HepG2 (cell line): ENCODE results near the gene MSL3B.

ENCODE experiments used
- HNF4A ChIP-seq: sonication (generic); formaldehyde crosslinking; IDR thresholded peaks from 2 replicates; pipeline ENCODE4 v1.4.0; 2020; ENCODE audit warnings: missing genetic modification reagents
- KDM1A ChIP-seq: IDR thresholded peaks from 2 replicates; pipeline ENCODE4 v1.6.1; 2016; ENCODE audit warnings: missing compliant biosample characterization
- RCOR2 ChIP-seq: IDR thresholded peaks from 2 replicates; pipeline ENCODE4 v1.6.1; 2016; ENCODE audit warnings: missing biosample characterization, missing genetic modification reagents
- RXRA ChIP-seq: sonication (generic); formaldehyde crosslinking; IDR thresholded peaks from 2 replicates; pipeline ENCODE4 v1.5.1; 2020; ENCODE audit warnings: missing genetic modification reagents
- SALL1 ChIP-seq: sonication (generic); formaldehyde crosslinking; IDR thresholded peaks from 2 replicates; pipeline ENCODE4 v1.8.0; 2022; ENCODE audit warnings: mild to moderate bottlenecking, missing genetic modification reagents
- SOX6 ChIP-seq, 2 experiments: fragments of 450-650 bp in 1 of 2; sonication (generic) in 1 of 2; formaldehyde crosslinking in 1 of 2; IDR thresholded peaks; 2 replicates each; pipeline versions ENCODE4 v1.4.0 to v1.6.1; 2017 to 2020; ENCODE audit warnings: antibody characterized with exemption in 1 of 2, mild to moderate bottlenecking in 1 of 2, missing genetic modification reagents in 1 of 2
- ZFX ChIP-seq: sonication (generic); formaldehyde crosslinking; IDR thresholded peaks from 2 replicates; pipeline ENCODE4 v1.4.0; 2020; ENCODE audit warnings: mild to moderate bottlenecking, low read depth, missing genetic modification reagents, moderate library complexity
- ZFY ChIP-seq: sonication (generic); formaldehyde crosslinking; IDR thresholded peaks from 2 replicates; pipeline ENCODE4 v1.4.0; 2020; ENCODE audit warnings: missing genetic modification reagents
- ZMYM2 ChIP-seq: sonication (generic); formaldehyde crosslinking; IDR thresholded peaks from 2 replicates; pipeline ENCODE4 v1.8.0; 2022; ENCODE audit warnings: mild to moderate bottlenecking, missing genetic modification reagents
- ZNF225 ChIP-seq: sonication (generic); formaldehyde crosslinking; IDR thresholded peaks from 2 replicates; pipeline ENCODE4 v1.4.0; 2020; ENCODE audit warnings: mild to moderate bottlenecking, missing genetic modification reagents
- ZNF230 ChIP-seq: sonication (generic); formaldehyde crosslinking; IDR thresholded peaks from 2 replicates; pipeline ENCODE4 v1.4.0; 2020; ENCODE audit warnings: mild to moderate bottlenecking, missing genetic modification reagents
- ZNF264 ChIP-seq: sonication (generic); formaldehyde crosslinking; IDR thresholded peaks from 2 replicates; pipeline ENCODE4 v1.4.0; 2020; ENCODE audit warnings: missing genetic modification reagents
- ZNF292 ChIP-seq: sonication (generic); formaldehyde crosslinking; IDR thresholded peaks from 2 replicates; pipeline ENCODE4 v1.8.1; 2022; ENCODE audit warnings: mild to moderate bottlenecking, low read depth, missing genetic modification reagents, borderline replicate concordance
- ZNF350 ChIP-seq: sonication (generic); formaldehyde crosslinking; IDR thresholded peaks from 2 replicates; pipeline ENCODE4 v1.4.0; 2020; ENCODE audit warnings: mild to moderate bottlenecking, low read depth, missing genetic modification reagents, borderline replicate concordance
- ZNF530 ChIP-seq: sonication (generic); formaldehyde crosslinking; IDR thresholded peaks from 2 replicates; pipeline ENCODE4 v1.5.0; 2020; ENCODE audit warnings: low read depth, mild to moderate bottlenecking, missing genetic modification reagents
- TF ChIP-seq, protein P1 (sequence below): sonication (generic); formaldehyde crosslinking; IDR thresholded peaks from 2 replicates; pipeline ENCODE4 v1.5.0; 2020; ENCODE audit warnings: missing genetic modification reagents, mild to moderate bottlenecking, borderline replicate concordance
- TF ChIP-seq, protein P2 (sequence below): sonication (generic); formaldehyde crosslinking; IDR thresholded peaks from 2 replicates; pipeline ENCODE4 v1.5.0; 2020; ENCODE audit warnings: mild to moderate bottlenecking, missing genetic modification reagents, borderline replicate concordance
- TF ChIP-seq, protein P3 (sequence below): sonication (generic); formaldehyde crosslinking; IDR thresholded peaks from 2 replicates; pipeline ENCODE4 v1.4.0; 2020; ENCODE audit warnings: missing genetic modification reagents
- TF ChIP-seq, protein P4 (sequence below): IDR thresholded peaks from 2 replicates; pipeline ENCODE4 v1.4.0; 2020; ENCODE audit warnings: mild to moderate bottlenecking, missing genetic modification reagents

Gene MSL3B

DNA sequence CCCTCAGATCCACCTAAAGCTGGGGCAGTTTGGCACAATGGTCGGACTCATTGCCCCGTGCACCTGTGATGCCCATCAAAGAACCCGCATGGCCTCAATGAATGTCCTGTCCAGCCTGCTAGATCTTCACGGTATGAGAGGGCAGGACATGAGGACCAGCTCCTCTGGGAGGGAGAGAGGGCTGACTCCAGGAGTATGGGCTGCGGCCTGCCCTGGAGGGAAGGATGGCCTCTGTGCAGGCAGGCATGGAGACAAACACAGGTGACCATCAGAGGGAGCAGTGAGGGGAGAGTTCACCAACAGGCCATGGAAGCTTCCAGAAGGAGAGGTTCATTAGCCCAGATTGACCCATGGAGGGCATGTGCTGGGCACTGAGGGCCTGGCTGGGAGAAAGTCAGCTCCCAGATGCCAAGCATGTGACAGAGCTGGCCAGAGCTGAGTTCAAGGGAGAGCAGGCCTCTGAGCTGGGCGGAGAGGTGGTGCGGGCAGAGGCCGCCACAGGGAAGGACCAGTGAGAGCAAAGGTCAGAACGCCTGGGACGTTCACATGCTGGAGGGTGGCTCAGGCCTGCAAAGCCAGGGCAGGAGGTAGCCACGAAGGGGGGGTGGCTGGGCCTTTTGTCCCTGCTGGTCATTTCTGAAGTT is 50.1 kb downstream of the MSL3B start (continued):
- TF ChIP-seq, protein P1, sequence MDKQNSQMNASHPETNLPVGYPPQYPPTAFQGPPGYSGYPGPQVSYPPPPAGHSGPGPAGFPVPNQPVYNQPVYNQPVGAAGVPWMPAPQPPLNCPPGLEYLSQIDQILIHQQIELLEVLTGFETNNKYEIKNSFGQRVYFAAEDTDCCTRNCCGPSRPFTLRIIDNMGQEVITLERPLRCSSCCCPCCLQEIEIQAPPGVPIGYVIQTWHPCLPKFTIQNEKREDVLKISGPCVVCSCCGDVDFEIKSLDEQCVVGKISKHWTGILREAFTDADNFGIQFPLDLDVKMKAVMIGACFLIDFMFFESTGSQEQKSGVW (CRISPR knock-in tag), result no peak
- TF ChIP-seq, protein P2, sequence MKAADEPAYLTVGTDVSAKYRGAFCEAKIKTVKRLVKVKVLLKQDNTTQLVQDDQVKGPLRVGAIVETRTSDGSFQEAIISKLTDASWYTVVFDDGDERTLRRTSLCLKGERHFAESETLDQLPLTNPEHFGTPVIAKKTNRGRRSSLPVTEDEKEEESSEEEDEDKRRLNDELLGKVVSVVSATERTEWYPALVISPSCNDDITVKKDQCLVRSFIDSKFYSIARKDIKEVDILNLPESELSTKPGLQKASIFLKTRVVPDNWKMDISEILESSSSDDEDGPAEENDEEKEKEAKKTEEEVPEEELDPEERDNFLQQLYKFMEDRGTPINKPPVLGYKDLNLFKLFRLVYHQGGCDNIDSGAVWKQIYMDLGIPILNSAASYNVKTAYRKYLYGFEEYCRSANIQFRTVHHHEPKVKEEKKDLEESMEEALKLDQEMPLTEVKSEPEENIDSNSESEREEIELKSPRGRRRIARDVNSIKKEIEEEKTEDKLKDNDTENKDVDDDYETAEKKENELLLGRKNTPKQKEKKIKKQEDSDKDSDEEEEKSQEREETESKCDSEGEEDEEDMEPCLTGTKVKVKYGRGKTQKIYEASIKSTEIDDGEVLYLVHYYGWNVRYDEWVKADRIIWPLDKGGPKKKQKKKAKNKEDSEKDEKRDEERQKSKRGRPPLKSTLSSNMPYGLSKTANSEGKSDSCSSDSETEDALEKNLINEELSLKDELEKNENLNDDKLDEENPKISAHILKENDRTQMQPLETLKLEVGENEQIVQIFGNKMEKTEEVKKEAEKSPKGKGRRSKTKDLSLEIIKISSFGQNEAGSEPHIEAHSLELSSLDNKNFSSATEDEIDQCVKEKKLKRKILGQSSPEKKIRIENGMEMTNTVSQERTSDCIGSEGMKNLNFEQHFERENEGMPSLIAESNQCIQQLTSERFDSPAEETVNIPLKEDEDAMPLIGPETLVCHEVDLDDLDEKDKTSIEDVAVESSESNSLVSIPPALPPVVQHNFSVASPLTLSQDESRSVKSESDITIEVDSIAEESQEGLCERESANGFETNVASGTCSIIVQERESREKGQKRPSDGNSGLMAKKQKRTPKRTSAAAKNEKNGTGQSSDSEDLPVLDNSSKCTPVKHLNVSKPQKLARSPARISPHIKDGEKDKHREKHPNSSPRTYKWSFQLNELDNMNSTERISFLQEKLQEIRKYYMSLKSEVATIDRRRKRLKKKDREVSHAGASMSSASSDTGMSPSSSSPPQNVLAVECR (CRISPR knock-in tag), result 0 out of 2 replicates have a peak, but pooled peaks have one; percentile 6
- TF ChIP-seq ZNF230 (CRISPR knock-in tag) (no peak), ZFY (peak; percentile 61), RXRA (CRISPR knock-in tag) (0 out of 2 replicates have a peak, but pooled peaks have one; percentile 6), HNF4A (CRISPR knock-in tag) (peak; percentile 79), ZNF264 (CRISPR knock-in tag) (no peak), SOX6 (IDR thresholded peaks at IDR 0.05) (no peak), SOX6 (CRISPR knock-in tag; IDR thresholded peaks at IDR 0.05) (0 out of 2 replicates have a peak, but pooled peaks have one; percentile 26), ZMYM2 (peak; percentile 66; the same call in 1 of the 2 replicates), ZNF225 (peak; percentile 5; the same call in 1 of the 2 replicates), RCOR2 (CRISPR knock-in tag) (no peak), KDM1A (CRISPR knock-in tag) (0 out of 2 replicates have a peak, but pooled peaks have one; percentile 39), ZFX (CRISPR knock-in tag) (peak; percentile 68), SALL1 (CRISPR knock-in tag) (0 out of 2 replicates have a peak, but pooled peaks have one; percentile 24), ZNF350 (CRISPR knock-in tag) (no peak; the same call in 1 of the 2 replicates), ZNF530 (CRISPR knock-in tag) (no peak), ZNF292 (CRISPR knock-in tag) (peak; percentile 31; the same call in 1 of the 2 replicates)
- TF ChIP-seq, protein P3, sequence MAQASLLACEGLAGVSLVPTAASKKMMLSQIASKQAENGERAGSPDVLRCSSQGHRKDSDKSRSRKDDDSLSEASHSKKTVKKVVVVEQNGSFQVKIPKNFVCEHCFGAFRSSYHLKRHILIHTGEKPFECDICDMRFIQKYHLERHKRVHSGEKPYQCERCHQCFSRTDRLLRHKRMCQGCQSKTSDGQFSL (CRISPR knock-in tag), result 0 out of 2 replicates have a peak, but pooled peaks have one; percentile 20
- TF ChIP-seq, protein P4, sequence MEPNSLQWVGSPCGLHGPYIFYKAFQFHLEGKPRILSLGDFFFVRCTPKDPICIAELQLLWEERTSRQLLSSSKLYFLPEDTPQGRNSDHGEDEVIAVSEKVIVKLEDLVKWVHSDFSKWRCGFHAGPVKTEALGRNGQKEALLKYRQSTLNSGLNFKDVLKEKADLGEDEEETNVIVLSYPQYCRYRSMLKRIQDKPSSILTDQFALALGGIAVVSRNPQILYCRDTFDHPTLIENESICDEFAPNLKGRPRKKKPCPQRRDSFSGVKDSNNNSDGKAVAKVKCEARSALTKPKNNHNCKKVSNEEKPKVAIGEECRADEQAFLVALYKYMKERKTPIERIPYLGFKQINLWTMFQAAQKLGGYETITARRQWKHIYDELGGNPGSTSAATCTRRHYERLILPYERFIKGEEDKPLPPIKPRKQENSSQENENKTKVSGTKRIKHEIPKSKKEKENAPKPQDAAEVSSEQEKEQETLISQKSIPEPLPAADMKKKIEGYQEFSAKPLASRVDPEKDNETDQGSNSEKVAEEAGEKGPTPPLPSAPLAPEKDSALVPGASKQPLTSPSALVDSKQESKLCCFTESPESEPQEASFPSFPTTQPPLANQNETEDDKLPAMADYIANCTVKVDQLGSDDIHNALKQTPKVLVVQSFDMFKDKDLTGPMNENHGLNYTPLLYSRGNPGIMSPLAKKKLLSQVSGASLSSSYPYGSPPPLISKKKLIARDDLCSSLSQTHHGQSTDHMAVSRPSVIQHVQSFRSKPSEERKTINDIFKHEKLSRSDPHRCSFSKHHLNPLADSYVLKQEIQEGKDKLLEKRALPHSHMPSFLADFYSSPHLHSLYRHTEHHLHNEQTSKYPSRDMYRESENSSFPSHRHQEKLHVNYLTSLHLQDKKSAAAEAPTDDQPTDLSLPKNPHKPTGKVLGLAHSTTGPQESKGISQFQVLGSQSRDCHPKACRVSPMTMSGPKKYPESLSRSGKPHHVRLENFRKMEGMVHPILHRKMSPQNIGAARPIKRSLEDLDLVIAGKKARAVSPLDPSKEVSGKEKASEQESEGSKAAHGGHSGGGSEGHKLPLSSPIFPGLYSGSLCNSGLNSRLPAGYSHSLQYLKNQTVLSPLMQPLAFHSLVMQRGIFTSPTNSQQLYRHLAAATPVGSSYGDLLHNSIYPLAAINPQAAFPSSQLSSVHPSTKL, result 0 out of 2 replicates have a peak, but pooled peaks have one; percentile 14
